ENCODE results near the gene FAM193A. TPM values are rescaled to one million over a fixed set of nuclear protein-coding genes. Genes with fewer than 3 reads are reported as not detected.

FAM193A gene
- total and polyA plus RNA-seq, 2 experiments from 2014 or later = 12.0 to 22.9 TPM

DNA sequence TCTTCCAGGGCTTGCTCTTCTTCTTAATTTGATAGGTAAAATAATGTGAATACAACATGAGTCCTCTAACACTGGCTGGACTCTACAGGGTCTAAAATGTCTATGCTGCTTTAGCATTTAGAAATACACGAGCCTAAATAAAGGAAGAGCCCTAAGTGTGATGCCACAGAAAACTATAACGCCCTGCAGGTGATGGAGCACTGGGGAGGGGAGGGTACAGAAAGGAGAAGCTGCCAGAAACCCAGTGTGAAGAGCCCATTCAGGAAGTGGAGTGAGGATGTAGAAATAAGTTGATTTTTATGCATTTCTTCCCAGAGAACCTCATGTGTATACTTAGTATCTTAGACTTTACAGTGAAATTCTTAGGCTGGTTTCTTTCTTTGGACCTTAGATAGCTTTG, 136.3 kb downstream of the FAM193A start:
- DNase-seq (ENCODE audit: low spot score) (no peak), ATAC-seq (no peak)
- Mint-ChIP-seq H3K4me3 (no peak overlapping the region), H3K27ac (no peak overlapping the region), H3K36me3 (ENCODE audit: low read depth) (peaks cover 57% of the 10 kb centered on the region), H3K27me3 (ENCODE audit: insufficient read depth, low read depth, poor library complexity) (peaks cover 2% of the 10 kb centered on the region), H3K9me3 (no peaks in the 10 kb centered on the region), H3K4me1 (no peaks in the 10 kb centered on the region; the same call in 1 of the 3 replicates)
- no peaks in the 10 kb centered on the region; the same call in 1 of the 2 replicates for H4K20me1 ChIP-seq (replicated peaks; ENCODE audit: insufficient read depth)
- H3K4me1 ChIP-seq (ENCODE audit: insufficient read depth) = no peaks in the 10 kb centered on the region
- 0 out of 2 replicates have a peak, but pooled peaks cover 3% of the 10 kb centered on the region for H3F3A ChIP-seq (replicated peaks; ENCODE audit: low read depth)
- H3K27me3 ChIP-seq (ENCODE audit: insufficient read depth) = no peaks in the 10 kb centered on the region
- TF ChIP-seq ZNF331 (CRISPR knock-in tag; IDR thresholded peaks at IDR 0.05; ENCODE audit: low read depth) (no peak), EZH2 (IDR thresholded peaks at IDR 0.05; ENCODE audit: low read depth, unreplicated experiment) (no peak), ZNF114 (CRISPR knock-in tag; IDR thresholded peaks at IDR 0.05) (no peak), POLR2AphosphoS5 (IDR thresholded peaks at IDR 0.05; ENCODE audit: low read depth) (no peak), NANOG (IDR thresholded peaks at IDR 0.05; ENCODE audit: borderline replicate concordance) (no peak), CREB1 (CRISPR knock-in tag; IDR thresholded peaks at IDR 0.05; ENCODE audit: low read depth) (no peak)
- TF ChIP-seq, protein P1, sequence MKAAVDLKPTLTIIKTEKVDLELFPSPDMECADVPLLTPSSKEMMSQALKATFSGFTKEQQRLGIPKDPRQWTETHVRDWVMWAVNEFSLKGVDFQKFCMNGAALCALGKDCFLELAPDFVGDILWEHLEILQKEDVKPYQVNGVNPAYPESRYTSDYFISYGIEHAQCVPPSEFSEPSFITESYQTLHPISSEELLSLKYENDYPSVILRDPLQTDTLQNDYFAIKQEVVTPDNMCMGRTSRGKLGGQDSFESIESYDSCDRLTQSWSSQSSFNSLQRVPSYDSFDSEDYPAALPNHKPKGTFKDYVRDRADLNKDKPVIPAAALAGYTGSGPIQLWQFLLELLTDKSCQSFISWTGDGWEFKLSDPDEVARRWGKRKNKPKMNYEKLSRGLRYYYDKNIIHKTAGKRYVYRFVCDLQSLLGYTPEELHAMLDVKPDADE (IDR thresholded peaks at IDR 0.05) = no peak
- TF ChIP-seq, protein P2, sequence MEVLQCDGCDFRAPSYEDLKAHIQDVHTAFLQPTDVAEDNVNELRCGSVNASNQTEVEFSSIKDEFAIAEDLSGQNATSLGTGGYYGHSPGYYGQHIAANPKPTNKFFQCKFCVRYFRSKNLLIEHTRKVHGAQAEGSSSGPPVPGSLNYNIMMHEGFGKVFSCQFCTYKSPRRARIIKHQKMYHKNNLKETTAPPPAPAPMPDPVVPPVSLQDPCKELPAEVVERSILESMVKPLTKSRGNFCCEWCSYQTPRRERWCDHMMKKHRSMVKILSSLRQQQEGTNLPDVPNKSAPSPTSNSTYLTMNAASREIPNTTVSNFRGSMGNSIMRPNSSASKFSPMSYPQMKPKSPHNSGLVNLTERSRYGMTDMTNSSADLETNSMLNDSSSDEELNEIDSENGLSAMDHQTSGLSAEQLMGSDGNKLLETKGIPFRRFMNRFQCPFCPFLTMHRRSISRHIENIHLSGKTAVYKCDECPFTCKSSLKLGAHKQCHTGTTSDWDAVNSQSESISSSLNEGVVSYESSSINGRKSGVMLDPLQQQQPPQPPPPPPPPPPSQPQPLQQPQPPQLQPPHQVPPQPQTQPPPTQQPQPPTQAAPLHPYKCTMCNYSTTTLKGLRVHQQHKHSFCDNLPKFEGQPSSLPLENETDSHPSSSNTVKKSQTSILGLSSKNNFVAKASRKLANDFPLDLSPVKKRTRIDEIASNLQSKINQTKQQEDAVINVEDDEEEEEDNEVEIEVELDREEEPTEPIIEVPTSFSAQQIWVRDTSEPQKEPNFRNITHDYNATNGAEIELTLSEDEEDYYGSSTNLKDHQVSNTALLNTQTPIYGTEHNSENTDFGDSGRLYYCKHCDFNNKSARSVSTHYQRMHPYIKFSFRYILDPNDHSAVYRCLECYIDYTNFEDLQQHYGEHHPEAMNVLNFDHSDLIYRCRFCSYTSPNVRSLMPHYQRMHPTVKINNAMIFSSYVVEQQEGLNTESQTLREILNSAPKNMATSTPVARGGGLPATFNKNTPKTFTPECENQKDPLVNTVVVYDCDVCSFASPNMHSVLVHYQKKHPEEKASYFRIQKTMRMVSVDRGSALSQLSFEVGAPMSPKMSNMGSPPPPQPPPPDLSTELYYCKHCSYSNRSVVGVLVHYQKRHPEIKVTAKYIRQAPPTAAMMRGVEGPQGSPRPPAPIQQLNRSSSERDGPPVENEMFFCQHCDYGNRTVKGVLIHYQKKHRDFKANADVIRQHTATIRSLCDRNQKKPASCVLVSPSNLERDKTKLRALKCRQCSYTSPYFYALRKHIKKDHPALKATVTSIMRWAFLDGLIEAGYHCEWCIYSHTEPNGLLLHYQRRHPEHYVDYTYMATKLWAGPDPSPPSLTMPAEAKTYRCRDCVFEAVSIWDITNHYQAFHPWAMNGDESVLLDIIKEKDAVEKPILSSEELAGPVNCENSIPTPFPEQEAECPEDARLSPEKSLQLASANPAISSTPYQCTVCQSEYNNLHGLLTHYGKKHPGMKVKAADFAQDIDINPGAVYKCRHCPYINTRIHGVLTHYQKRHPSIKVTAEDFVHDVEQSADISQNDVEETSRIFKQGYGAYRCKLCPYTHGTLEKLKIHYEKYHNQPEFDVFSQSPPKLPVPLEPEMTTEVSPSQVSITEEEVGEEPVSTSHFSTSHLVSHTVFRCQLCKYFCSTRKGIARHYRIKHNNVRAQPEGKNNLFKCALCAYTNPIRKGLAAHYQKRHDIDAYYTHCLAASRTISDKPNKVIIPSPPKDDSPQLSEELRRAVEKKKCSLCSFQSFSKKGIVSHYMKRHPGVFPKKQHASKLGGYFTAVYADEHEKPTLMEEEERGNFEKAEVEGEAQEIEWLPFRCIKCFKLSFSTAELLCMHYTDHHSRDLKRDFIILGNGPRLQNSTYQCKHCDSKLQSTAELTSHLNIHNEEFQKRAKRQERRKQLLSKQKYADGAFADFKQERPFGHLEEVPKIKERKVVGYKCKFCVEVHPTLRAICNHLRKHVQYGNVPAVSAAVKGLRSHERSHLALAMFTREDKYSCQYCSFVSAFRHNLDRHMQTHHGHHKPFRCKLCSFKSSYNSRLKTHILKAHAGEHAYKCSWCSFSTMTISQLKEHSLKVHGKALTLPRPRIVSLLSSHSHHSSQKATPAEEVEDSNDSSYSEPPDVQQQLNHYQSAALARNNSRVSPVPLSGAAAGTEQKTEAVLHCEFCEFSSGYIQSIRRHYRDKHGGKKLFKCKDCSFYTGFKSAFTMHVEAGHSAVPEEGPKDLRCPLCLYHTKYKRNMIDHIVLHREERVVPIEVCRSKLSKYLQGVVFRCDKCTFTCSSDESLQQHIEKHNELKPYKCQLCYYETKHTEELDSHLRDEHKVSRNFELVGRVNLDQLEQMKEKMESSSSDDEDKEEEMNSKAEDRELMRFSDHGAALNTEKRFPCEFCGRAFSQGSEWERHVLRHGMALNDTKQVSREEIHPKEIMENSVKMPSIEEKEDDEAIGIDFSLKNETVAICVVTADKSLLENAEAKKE (CRISPR knock-in tag; IDR thresholded peaks at IDR 0.05) = no peak
- TF ChIP-seq, protein P3, sequence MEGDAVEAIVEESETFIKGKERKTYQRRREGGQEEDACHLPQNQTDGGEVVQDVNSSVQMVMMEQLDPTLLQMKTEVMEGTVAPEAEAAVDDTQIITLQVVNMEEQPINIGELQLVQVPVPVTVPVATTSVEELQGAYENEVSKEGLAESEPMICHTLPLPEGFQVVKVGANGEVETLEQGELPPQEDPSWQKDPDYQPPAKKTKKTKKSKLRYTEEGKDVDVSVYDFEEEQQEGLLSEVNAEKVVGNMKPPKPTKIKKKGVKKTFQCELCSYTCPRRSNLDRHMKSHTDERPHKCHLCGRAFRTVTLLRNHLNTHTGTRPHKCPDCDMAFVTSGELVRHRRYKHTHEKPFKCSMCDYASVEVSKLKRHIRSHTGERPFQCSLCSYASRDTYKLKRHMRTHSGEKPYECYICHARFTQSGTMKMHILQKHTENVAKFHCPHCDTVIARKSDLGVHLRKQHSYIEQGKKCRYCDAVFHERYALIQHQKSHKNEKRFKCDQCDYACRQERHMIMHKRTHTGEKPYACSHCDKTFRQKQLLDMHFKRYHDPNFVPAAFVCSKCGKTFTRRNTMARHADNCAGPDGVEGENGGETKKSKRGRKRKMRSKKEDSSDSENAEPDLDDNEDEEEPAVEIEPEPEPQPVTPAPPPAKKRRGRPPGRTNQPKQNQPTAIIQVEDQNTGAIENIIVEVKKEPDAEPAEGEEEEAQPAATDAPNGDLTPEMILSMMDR (conservative IDR thresholded peaks at IDR 0.05; ENCODE audit: low read depth in 2 of 2) = no peak
- H3K36me3 ChIP-seq (ENCODE audit: insufficient read depth) = peaks cover 8% of the 10 kb centered on the region
- no peak overlapping the region for H3K4me3 ChIP-seq
- H3K9me2 ChIP-seq (ENCODE audit: insufficient read depth) = no peaks in the 10 kb centered on the region
- peaks cover 9% of the 10 kb centered on the region; the same call in 1 of the 2 replicates for H3K79me2 ChIP-seq (replicated peaks; ENCODE audit: insufficient read depth)
- no peak overlapping the region for H2AFZ ChIP-seq
- H3K27ac ChIP-seq (ENCODE audit: low read depth) = no peak overlapping the region
- H3K4me2 ChIP-seq = no peak overlapping the region
